Hepatocyte (in vitro differentiated cells): ENCODE measurements around the gene LRRFIP1. TPM values are rescaled to one million over a fixed set of nuclear protein-coding genes. Genes with fewer than 3 reads are reported as not detected.

Experiments used
- DNase-seq: peaks from one replicate; pipeline ENCODE4 v3.0.0-alpha.2; 2016; ENCODE audit warnings: low spot score
- H2AFZ ChIP-seq: fragments of 200-600 bp; sonication (generic); 2 replicates; pipeline ENCODE4 v1.6.0; 2016; ENCODE audit warnings: antibody characterized with exemption, mild to moderate bottlenecking
- H3K27ac ChIP-seq: fragments of 200-600 bp; sonication (generic); 2 replicates; pipeline ENCODE4 v1.5.1; 2016; ENCODE audit warnings: mild to moderate bottlenecking
- H3K27me3 ChIP-seq: fragments of 200-600 bp; sonication (generic); 2 replicates; pipeline ENCODE4 v1.6.1; 2016
- H3K36me3 ChIP-seq: fragments of 200-600 bp; sonication (generic); replicated peaks from 2 replicates; pipeline ENCODE4 v1.5.1; 2016; ENCODE audit warnings: low read depth; ENCODE audit not compliant: insufficient read depth
- H3K4me1 ChIP-seq: fragments of 200-600 bp; sonication (generic); 2 replicates; pipeline ENCODE4 v1.5.1; 2016; ENCODE audit warnings: mild to moderate bottlenecking, moderate library complexity; ENCODE audit not compliant: insufficient read depth
- H3K4me2 ChIP-seq: fragments of 200-600 bp; sonication (generic); 2 replicates; pipeline ENCODE4 v1.6.0; 2016
- H3K4me3 ChIP-seq: fragments of 200-600 bp; sonication (generic); 2 replicates; pipeline ENCODE4 v1.5.1; 2016; ENCODE audit warnings: mild to moderate bottlenecking
- H3K79me2 ChIP-seq: fragments of 200-600 bp; sonication (generic); 2 replicates; pipeline ENCODE4 v1.6.0; 2017; ENCODE audit warnings: mild to moderate bottlenecking
- H3K9me2 ChIP-seq: fragments of 200-600 bp; sonication (generic); replicated peaks from 2 replicates; pipeline ENCODE4 v1.6.0; 2017; ENCODE audit warnings: mild to moderate bottlenecking; ENCODE audit not compliant: insufficient read depth
- H3K9me3 ChIP-seq: fragments of 200-600 bp; sonication (generic); 2 replicates; pipeline ENCODE4 v1.5.1; 2016; ENCODE audit warnings: low read depth, mild to moderate bottlenecking
- H4K20me1 ChIP-seq: fragments of 200-600 bp; sonication (generic); 2 replicates; pipeline ENCODE4 v1.6.0; 2016; ENCODE audit warnings: mild to moderate bottlenecking; ENCODE audit not compliant: insufficient read depth, poor library complexity, severe bottlenecking
- EZH2 ChIP-seq: fragments of 200-600 bp; sonication (generic); IDR thresholded peaks from 2 replicates; pipeline ENCODE4 v1.6.1; 2016; ENCODE audit warnings: antibody characterized with exemption, mild to moderate bottlenecking, borderline replicate concordance
- EZH2phosphoT487 ChIP-seq: fragments of 200-600 bp; sonication (generic); IDR thresholded peaks from one replicate; pipeline ENCODE4 v1.6.1; 2018; ENCODE audit warnings: antibody characterized with exemption, mild to moderate bottlenecking, low read depth, moderate library complexity; ENCODE audit not compliant: unreplicated experiment, severe bottlenecking
- WGBS: methylation state at CpG from one replicate; pipeline ENCODE4 v1.1.6; 2016; ENCODE audit warnings: low lambda C conversion rate; ENCODE audit errors: missing lambda C conversion rate; 5-methylcytosine and 5-hydroxymethylcytosine counted together
- polyA plus RNA-seq: library from polyadenylated mRNA; unstranded; fragments of >200 nt; fragmentation: Nextera tagmentation; extraction: Ambion mirVana; gene quantifications from 2 replicates; pipeline ENCODE4 v1.2.1, GENCODE V29; 2016
- total RNA-seq: library from RNA; depleted of rRNA; stranded (reverse); fragments of >200 nt; gene quantifications from 2 replicates; pipeline ENCODE4 v1.2.3, GENCODE V29; 2014
- TF ChIP-seq, protein P1 (sequence below): fragments of 200-600 bp; sonication (generic); IDR thresholded peaks from 2 replicates; pipeline ENCODE4 v1.5.1; 2016; ENCODE audit warnings: antibody characterized with exemption, mild to moderate bottlenecking; ENCODE audit not compliant: poor library complexity

Gene LRRFIP1
- total and polyA plus RNA-seq, 2 experiments from 2014 or later, result 42.7 to 64.1 TPM

DNA sequence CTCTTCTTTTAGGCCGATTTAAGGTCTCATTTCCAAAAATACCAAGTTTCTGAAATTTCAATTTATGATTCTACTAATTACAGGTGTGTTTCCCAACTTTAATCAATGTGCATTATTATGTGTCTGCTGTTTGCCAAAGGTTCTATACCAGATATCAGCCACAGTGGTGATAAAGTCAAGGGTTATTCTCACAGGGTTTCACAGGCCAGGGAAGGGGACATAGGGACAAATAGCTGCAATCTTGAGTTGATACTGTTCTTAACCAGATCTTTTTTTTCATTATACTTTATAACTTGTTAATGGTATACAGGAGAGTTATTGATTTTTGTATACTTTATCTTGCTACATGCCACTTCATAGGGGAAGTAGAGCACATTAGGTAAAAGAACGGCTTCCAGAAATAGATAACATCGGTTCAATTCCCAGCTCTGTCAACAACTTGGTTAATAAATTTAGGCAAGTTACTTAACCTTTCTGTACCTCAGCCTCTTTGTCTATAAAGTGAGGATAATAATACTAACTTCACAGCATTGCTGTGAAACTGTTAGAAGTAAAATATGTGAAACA, 200.1 kb downstream of the LRRFIP1 start:
- no peaks in the 10 kb centered on the region for H3K27me3 ChIP-seq
- no peaks in the 10 kb centered on the region for H3K4me1 ChIP-seq
- H3K79me2 ChIP-seq, result no peaks in the 10 kb centered on the region
- no peak for TF ChIP-seq EZH2phosphoT487
- no peak for TF ChIP-seq EZH2
- TF ChIP-seq, protein P1, sequence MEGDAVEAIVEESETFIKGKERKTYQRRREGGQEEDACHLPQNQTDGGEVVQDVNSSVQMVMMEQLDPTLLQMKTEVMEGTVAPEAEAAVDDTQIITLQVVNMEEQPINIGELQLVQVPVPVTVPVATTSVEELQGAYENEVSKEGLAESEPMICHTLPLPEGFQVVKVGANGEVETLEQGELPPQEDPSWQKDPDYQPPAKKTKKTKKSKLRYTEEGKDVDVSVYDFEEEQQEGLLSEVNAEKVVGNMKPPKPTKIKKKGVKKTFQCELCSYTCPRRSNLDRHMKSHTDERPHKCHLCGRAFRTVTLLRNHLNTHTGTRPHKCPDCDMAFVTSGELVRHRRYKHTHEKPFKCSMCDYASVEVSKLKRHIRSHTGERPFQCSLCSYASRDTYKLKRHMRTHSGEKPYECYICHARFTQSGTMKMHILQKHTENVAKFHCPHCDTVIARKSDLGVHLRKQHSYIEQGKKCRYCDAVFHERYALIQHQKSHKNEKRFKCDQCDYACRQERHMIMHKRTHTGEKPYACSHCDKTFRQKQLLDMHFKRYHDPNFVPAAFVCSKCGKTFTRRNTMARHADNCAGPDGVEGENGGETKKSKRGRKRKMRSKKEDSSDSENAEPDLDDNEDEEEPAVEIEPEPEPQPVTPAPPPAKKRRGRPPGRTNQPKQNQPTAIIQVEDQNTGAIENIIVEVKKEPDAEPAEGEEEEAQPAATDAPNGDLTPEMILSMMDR, result no peak
- no peak overlapping the region for H2AFZ ChIP-seq
- WGBS, result 58% methylated on average over 3 of the region's 3 CpGs
- no peaks in the 10 kb centered on the region for H4K20me1 ChIP-seq
- H3K9me3 ChIP-seq, result no peaks in the 10 kb centered on the region
- H3K27ac ChIP-seq, result no peak overlapping the region
- H3K9me2 ChIP-seq, result no peaks in the 10 kb centered on the region
- H3K36me3 ChIP-seq, result no peaks in the 10 kb centered on the region
- DNase-seq, result no peak
- no peak overlapping the region for H3K4me2 ChIP-seq
- no peak overlapping the region for H3K4me3 ChIP-seq

Other genes with a start within 250 kb of the LRRFIP1 start
- gene COL6A3, start 213.4 kb upstream of the LRRFIP1 start, total RNA-seq, result 158 and 250 TPM in 2 replicates
- 70.7 and 80.7 TPM in 2 replicates for gene COL6A3, start 213.4 kb upstream of the LRRFIP1 start, polyA plus RNA-seq
- 10.0 and 12.3 TPM in 2 replicates for gene MLPH, start 140.3 kb upstream of the LRRFIP1 start, total RNA-seq
- gene MLPH, start 140.3 kb upstream of the LRRFIP1 start, polyA plus RNA-seq, result 5.6 and 6.7 TPM in 2 replicates
- not detected in 2 replicates for gene PRLH, start 61.0 kb upstream of the LRRFIP1 start, total RNA-seq
- gene PRLH, start 61.0 kb upstream of the LRRFIP1 start, polyA plus RNA-seq, result not detected in 2 replicates
- gene RAB17, start 36.9 kb upstream of the LRRFIP1 start, total RNA-seq, result 56.8 and 58.3 TPM in 2 replicates
- 89.6 and 99.1 TPM in 2 replicates for gene RAB17, start 36.9 kb upstream of the LRRFIP1 start, polyA plus RNA-seq
- 0.40 and 0.53 TPM in 2 replicates for gene RBM44, start 171.2 kb downstream of the LRRFIP1 start, total RNA-seq
- gene RBM44, start 171.2 kb downstream of the LRRFIP1 start, polyA plus RNA-seq, result 0.47 and 0.76 TPM in 2 replicates
- 134 and 156 TPM in 2 replicates for gene RAMP1, start 232.0 kb downstream of the LRRFIP1 start, total RNA-seq
- 329 and 383 TPM in 2 replicates for gene RAMP1, start 232.0 kb downstream of the LRRFIP1 start, polyA plus RNA-seq